Amniotic epithelial cell (primary cell): ENCODE data around the gene ZFP62.
A peak's percentile ranks its signal among the peaks of the same experiment; 100 is the strongest.
"Not testable (repeated sequence)": the region's sequence is repeated elsewhere in the genome, so short reads cannot be mapped to it uniquely, and the experiment has no call there.

Experiments
- DNase-seq: peaks from one replicate; pipeline ENCODE4 v3.0.0-alpha.2; 2010; ENCODE audit warnings: low read depth

Gene ZFP62

GRCh38 chr5:180830253-180831138 is 30.6 kb downstream of the ZFP62 start:
- DNase-seq: peak; percentile 60

- DNase-seq: no peak
These were observed 31.4 kb downstream of the ZFP62 start for GRCh38 chr5:180829726-180830125.

- DNase-seq: not testable (repeated sequence)
These were observed 32.1 kb downstream of the ZFP62 start for GRCh38 chr5:180828756-180829531.

GRCh38 chr5:180827374-180827773 is 33.7 kb downstream of the ZFP62 start:
- not testable (repeated sequence) for DNase-seq

- peak; percentile 85 for DNase-seq
These were observed 35.1 kb downstream of the ZFP62 start for GRCh38 chr5:180825768-180826525.

GRCh38 chr5:180824630-180825476 is 36.2 kb downstream of the ZFP62 start:
- DNase-seq: no peak

GRCh38 chr5:180823940-180824629 is 37.0 kb downstream of the ZFP62 start:
- DNase-seq: no peak

- no peak for DNase-seq
These were observed 37.7 kb downstream of the ZFP62 start for GRCh38 chr5:180823346-180823745.

- no peak for DNase-seq
These were observed 39.5 kb downstream of the ZFP62 start for GRCh38 chr5:180821538-180821937.

- peak; percentile 96 for DNase-seq
These were observed 40.2 kb downstream of the ZFP62 start for GRCh38 chr5:180820788-180821321.

GRCh38 chr5:180818677-180819341 is 42.3 kb downstream of the ZFP62 start:
- DNase-seq: no peak

GRCh38 chr5:180817893-180818674 is 43.0 kb downstream of the ZFP62 start:
- DNase-seq: no peak

GRCh38 chr5:180816608-180817534 is 44.2 kb downstream of the ZFP62 start:
- peak; percentile 95 for DNase-seq

- no peak for DNase-seq
These were observed 45.7 kb downstream of the ZFP62 start for GRCh38 chr5:180815293-180815917.

- no peak for DNase-seq
These were observed 47.7 kb downstream of the ZFP62 start for GRCh38 chr5:180813420-180813819.

- no peak for DNase-seq
These were observed 49.4 kb downstream of the ZFP62 start for GRCh38 chr5:180811623-180812124.

GRCh38 chr5:180810959-180811622 is 50.0 kb downstream of the ZFP62 start:
- peak; percentile 45 for DNase-seq
